Right kidney (tissue), 1 donor: ENCODE data around the gene PARP3.

Experiments used
- DNase-seq: peaks from one replicate; pipeline ENCODE4 v3.0.0-alpha.2; 2016

PARP3 gene

DNA sequence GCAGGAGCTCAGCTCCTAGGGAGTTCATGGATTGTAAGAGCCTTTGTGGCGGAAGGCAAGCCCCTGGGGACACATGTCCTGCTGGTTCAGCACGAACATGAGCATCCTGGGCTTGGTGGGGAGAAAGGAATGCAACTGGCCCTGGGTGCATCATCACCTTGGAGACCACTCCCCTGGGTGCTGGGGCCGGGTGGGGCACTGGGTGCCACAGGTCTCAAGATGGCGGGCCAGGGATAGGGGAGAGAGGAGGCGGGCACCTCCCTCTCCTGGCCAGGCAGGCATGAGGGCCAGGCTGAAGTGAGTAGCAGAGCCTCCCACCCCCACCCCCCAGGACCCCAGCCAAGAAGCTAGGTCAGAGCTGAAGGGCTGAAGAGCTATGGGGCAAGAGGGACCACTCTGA lies 24.3 kb downstream of the PARP3 start:
- DNase-seq = no peak

DNA sequence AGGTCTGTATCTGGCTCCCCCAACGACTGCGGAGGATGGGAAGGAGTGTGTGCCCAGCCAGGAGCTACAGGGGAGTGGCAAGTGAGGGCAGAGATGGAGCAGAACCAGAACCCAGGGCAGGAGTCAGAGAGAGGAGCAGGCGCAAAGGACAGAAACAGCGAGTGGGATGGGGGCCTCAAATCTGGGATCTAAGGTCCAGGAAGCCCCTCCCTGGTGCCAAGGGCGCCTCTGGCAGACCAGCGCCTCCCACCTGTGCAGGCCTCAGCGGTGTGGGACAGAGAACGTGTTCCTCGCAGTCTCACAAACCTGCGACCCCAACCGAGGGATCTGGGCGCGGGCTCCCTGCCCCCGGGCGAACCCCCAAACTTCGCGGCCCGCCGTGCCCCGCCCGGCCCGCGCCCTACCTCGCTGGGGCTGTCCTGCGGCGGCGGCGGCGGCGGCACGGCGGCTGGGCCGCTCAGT lies 24.8 kb downstream of the PARP3 start:
- DNase-seq = peak; percentile 57

DNA sequence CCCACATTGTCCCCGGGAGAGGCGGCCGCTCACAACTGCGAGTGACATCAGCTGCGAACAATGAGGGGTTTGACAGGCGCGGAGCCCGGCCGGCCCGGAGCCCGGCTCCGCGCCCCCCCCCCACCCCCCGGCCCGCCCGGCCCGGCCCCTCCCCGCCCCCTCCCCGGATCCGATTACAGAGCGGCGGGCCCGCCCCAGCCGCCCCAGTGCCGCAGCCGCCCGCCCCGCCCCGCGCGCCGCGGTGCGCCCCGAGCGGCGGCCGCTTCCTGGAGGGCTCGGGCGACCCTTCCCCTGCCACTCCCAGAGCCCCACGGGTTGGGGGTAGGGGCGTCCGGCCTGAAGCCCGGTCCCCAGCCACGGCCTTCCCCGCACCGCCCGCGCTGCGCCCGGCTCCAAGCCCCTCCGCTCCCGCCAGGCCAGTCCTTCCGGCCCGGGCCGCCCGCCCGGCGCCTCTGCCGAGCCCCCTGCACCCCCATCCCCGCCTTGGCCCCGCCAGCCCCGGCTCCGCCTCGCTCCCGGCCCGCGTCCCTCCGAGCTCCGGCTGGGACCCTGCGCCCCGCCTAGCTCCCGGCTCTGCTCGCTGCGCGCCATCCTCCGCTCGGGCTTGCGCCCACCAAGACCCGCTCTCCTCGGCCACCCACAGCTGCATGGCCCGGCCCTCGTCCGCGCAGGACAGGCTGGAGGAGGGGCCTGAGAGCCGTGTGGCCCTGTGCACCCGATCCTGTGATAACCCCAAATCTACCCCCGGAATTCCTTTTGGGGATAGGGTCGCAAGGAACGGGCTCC lies 25.4 kb downstream of the PARP3 start, which contains the start of gene PCBP4:
Gene PCBP4 (minus strand): TSS at position 71 of the 786 bp plus-strand sequence. CDS start 6,214 bp downstream, outside the sequence.
- peak; percentile 79 for DNase-seq

DNA sequence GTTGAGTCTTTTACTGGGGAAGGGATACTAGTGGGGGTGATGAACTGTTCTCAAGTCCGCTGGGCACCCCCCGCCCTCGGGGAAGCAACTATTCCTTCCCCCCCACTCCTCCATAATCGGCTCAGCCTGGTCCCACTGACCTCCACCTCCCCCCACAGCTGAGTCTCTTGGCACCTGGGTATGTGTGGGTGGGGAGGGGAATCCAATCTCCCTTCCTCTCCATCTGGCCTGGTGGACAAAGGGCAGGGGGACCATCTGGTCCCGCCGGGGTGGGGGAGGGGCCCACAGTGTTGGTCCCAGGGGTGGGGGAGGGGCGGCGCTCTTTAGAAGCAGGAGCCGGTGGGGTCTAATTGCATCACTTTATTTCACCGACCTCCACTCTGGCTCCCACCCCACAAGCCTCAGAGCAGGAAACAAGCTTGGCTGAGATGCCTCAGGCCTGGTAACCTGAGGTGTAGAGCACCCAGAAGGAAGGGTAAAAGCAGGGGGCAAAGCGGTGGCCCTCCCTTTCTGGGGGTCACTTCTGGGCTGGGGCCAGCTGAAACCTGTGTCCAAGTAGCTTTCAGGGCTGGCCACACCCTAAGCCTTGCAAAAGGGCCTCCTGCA lies 26.1 kb downstream of the PARP3 start:
- no peak for DNase-seq

DNA sequence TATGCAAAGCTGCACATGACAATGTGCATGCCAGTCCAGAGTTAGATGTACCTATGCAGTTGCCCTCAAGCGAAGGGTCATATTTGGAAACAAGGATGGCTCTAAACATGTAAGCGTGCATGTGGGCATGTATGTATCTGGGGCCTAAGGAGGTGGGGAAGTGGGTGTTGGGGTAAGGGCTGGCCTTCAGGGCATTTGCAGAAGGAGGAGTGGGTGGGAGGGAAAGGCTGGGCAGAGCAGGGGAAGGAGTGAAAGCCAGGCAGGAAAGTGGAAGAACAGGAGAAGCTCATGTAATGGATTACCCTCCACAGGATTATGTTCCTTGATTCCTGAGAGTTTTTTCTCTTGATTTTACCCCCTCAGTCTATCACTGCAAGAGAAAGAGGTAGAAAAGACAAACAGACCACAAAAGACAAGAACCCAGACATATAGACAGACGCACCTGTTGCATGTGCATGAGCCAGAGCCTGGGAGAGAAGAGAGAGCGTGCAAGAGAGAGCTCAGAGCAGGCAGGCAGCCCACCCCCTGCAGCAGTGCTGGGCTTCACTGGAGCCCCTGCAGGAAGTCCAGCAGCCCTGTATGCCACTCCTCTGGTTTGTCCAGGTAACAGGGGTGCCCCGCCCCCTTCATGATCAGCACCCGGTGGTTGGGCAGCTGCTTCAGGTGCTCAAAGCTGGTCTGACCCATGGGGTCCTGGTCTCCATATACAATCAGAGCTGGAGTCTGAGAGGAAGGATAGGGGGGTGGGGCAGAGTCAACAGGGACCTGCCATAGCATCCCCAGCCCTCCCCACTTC lies 26.9 kb downstream of the PARP3 start:
- no peak for DNase-seq

DNA sequence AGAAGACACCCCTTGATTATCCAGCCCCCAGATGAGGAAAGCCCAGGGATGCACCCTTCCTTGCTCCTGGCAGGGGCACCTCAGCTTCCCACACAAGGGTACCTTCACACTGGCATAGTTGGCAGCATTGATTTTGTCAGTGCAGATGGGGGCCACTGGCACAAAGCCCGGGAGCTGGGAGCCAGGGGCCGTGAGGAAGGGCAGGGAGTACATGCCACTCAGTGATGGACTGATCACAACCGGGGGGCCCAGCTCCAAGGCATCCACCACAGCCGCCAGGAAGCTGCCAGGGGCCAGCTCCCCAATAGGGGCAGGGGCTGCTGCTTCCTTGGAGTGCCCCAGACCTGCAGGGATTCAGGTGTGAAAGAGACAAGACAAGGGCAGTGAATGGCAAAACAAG lies 27.7 kb downstream of the PARP3 start:
- no peak for DNase-seq

DNA sequence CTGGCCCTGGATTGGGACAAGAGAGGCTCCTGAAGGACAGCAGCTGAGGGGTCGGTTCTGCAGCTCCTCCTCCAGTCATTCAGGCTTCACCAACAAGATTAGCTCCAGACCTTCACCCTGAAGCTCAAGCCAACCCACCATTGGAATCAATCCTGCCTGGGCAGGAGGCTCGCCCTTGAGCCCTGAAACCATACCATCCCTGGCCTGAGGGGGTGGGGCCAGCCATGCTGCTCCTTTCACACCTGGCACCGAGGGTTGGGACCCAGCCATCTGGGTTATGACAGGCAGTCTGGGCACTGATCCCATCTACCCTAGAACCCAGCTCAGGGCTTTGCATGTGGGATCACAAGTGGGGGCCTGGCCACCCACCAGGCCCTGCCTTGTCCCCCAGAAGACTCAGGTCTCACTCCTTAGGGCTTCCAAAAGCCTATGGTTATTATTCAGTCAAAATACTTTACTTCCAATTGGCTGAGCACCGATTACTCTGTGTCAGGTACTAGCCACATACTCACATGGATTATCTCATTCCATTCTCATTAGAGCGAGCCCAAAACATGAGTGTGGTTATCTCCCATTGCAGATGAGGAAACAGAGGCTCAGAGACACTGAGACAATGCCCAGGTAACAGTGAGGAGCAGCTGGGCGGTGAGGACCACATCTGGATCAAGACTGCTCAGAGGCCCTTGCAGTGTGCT lies 28.6 kb downstream of the PARP3 start:
- no peak for DNase-seq

DNA sequence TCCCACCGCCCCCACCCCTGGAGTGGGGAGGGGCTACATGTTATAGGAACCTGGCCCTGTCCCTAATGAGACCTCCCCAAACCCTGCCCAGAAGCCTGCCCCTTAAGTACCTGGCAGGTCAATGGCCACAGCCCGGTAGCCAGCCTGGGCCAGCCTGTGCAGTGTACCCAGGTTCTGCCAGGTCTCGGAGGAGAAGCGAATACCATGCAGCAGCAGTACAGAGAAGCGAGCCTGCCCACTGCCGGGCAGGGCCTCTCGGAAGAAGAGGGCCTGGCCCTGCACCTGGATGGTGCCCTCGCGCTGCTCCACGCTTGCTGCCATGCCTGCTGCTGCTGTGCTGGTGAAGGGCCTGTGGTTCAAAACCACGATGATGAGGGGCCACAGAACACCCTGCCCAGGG lies 29.2 kb downstream of the PARP3 start:
- no peak for DNase-seq

DNA sequence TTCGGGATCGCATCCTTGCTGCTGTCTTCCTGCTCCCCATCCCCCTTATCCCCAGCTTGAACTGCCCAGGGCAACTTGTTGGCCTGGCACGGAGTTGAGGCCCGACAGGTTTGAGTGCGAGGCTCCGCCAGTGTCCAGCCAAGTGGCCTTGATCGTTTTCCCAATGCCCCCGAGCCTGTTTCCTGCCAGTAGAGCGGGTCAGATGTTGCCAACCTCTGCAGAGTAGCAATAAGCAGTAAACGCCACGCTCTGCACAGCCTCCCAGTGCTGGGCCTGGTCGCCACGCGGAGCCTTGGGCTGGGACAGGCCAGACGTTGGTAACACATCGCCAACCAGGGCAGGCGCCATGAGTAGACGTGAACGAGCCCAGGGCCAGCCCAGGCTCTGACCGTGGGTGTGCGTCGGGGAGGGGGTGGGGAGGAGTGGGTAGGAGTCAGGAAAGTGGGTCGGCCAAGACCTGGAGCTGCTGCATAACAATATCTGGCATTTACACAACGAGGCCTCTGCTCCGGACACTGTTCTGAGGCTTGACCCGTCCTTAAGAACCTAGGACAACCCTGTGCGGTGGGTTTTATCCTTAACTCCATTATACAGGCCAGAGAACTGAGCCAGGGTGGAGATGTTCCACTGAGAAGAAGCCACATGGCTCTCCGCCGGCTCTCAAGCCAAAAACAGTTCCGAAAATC lies 32.3 kb downstream of the PARP3 start:
- no peak for DNase-seq

DNA sequence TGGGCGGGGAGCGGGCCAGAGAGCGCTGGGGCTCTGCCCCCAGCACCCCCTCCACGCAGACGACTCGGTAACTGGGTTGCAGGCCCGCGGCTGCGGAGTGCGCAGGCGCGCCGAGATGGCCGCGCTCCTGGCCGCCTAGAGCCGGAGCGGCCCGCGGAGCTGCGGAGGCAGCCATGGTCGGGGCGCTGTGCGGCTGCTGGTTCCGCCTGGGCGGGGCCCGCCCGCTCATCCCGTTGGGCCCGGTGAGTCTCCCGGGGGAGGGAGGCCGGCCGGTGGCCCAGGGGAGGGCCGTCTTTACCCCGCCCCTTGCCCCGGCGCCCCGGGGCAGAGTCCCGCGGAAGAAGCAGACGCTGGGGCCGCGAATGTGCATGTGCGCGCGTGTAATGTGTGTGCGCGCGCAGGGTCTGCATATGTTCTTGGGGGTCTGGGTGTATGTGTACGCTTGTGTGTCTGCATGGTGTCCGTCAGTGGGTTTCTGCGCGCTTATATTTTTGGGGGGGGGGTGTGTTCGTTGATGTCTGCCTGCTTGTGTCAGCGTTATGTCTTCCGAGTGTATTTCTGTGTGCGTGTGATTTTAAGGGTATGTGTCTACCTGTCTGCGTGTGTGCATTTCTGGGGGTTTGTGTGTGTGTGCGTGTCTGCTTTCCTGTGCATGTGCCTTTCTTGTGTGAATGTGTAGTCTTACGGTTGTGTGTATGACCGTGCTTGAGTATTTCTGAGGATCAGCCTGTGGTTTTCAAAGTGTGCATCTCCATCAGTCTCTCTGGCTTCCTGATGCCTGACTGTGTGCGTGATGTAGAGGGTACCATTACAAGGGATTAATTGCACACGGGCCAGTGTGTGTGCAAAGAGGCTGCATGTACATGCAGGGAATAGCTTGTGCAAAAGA lies 33.0 kb downstream of the PARP3 start, which contains the start of gene ABHD14A:
Gene ABHD14A (plus strand): TSS at position 102 of the 889 bp plus-strand sequence. CDS start 72 bp downstream, at position 174.
- peak; percentile 93 for DNase-seq

DNA sequence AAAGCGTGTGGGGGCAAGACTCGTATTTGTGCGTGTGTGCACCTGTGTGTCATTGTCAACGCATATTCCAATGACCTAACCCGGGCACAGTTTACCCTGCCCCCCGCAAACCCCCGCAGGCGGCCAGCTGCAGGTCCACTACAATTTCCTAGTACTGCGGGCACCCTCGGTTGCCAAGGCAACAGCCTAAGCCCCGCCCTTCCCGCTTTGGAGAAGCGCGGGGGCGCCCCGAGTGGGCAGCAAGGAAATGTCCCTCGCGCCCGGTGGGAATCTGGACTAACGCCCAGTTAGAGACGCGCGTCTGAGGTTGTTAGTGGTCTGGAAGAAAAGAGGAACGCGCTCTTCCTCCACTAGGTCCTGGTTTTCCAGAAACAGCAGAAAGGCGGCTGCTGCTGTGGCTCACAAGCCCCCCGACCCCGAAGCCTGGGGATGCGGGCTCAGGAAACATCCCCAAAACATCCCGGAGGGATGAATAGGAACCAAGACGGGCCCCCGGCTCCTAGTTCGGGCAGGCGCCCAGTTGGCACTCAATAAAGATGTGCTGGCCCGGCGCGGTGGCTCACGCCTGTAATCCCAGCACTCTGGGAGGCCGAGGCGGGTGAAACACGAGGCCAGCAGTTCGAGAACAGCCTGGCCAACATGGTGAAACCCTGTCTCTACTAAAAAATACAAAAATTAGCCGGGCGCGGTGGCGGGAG lies 33.8 kb downstream of the PARP3 start:
- DNase-seq = peak; percentile 70

DNA sequence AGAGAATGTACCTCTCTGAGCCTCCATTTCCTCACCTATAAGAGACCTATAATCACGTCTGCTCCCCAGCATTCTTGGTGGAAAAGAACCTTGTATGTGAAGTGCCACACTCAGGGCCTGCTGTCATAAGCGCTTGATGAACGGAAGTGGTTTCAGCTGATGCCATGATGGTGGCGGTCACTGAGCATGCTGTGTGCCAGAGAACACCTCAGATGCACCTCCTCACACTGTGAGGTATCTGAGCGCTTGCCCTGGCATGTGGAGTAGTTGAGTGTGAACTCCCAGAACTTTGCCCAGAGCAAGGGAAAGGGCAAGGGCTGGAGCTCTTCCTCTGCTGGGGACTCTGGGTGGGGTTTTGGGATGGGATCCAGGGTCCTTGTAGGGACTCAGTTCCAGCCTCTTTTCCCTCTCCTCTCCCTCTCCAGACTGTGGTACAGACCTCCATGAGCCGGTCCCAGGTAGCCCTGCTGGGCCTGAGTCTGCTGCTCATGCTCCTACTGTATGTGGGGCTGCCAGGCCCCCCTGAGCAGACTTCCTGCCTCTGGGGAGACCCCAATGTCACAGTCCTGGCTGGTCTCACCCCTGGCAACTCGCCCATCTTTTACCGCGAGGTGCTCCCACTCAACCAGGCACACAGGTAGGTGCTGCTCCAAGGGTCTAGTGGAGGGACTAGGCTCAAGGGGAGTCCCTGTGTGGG lies 35.4 kb downstream of the PARP3 start:
- DNase-seq = no peak

DNA sequence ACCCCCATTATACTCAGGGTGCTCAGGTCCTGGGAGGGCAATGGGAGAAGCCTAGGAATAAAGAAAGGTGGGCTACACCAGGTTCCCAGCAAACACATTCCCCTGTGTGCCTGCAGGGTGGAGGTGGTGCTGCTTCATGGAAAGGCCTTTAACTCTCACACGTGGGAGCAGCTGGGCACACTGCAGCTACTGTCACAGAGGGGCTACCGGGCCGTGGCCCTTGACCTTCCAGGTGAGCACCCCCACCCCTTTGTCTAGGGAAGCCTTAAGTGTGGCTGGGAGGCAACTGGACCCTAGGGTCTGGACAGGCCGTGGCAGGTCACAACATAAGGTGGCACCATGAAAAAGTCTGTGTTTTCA lies 36.0 kb downstream of the PARP3 start:
- DNase-seq = no peak

DNA sequence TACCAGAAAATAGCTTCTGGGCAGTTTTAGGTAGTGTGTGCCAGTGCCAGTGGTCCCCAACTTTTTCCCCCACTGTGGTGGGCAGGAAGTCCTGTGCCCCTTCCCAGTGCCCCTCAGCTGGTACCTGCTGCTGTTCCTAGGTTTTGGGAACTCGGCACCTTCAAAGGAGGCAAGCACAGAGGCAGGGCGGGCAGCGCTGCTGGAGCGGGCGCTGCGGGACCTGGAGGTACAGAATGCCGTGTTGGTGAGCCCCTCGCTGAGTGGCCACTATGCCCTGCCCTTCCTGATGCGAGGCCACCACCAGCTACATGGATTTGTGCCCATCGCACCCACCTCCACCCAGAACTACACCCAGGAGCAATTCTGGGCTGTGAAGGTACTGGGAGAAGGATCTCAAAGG lies 38.1 kb downstream of the PARP3 start:
- no peak for DNase-seq

DNA sequence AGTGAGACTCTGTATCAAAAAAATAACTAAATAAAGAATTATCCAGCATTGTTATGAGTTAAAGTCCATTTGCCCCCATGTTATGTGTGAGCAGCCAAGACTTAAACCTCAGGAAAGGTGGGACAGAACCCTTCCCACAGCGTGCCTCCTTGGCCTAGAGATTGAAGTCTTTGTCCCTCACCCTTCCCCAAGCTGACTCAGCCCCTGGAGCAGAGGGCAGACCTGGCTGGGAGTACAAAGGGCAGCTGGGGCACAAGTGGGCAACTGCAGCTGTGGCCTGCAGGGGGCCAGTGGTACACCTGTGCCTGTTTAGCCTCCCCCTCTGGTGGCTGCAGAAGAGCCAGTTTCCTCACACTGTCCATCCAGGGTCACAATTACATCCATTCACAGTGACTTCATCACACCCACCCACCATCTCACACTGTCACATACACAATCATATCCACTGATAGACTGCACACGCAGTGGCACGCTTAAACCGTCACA lies 40.2 kb downstream of the PARP3 start:
- DNase-seq = no peak

DNA sequence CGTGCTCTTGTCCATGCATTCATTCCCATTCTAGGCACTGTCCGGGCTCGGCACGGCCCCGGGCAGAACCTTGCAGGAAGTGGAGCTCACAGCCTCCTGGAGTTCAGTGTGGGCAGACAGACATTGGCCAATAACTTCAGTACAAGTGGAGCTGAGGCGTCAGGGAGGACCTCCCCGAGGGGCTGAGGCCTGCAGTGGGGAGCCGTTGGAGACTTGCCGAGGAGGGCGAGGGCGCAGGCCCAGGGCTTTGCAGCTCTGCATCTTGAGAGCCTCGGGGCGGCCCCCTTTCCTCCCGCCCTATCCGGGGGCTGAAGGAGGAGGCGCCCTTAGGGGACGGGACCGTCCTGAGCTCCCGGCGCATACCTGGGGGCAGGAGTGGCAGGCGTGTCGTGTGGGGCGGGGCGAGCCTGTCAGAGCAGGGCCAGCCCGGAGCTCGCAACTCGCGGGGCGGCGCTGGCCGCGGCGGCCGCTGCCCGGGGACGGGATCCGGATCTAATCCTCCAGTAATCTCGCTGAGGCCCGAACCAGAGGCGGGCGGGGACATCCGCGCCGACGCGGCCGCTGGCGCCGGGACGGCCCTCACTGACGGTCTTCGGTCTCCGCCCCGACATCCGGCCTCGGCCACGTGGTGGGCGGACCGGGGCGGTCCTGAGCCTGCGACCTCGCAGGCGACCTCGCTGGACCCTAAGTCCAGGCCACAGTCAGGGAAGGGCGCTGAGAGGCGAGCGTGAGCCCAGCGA lies 40.8 kb downstream of the PARP3 start, which contains the start of gene ACY1:
Gene ACY1 (plus strand): TSS at position 698 of the 740 bp plus-strand sequence. CDS start 530 bp downstream, outside the sequence.
- peak; percentile 93 for DNase-seq

DNA sequence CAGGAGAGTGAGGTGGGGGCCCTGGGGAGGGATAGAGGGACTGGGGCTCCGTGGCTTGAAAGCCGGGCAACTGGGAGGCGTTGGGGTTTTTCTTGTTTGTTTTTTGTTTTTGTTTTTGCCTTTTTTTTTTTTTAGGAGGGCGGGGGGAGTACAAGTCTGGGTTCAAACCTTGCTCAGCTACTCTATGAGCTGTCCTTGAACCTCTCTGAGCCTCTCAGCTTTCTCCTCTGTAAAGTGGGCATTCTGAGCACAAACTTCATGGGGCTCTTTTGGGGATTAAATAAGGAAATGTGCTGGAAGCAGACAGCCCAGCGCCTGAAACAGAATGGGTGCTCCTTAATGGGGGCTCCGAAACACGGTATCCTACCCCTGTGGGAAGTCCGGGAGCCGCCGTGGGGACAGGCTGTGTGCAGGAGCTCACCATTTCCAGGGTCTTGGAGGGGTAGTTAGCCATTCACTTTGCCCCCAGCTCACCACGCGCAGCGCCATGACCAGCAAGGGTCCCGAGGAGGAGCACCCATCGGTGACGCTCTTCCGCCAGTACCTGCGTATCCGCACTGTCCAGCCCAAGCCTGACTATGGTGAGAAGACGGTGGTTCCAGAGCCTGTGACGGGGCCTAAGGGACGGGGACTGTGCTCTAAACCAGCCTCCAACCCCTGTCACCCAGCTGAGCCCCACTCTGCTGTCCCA lies 41.6 kb downstream of the PARP3 start:
- no peak for DNase-seq

DNA sequence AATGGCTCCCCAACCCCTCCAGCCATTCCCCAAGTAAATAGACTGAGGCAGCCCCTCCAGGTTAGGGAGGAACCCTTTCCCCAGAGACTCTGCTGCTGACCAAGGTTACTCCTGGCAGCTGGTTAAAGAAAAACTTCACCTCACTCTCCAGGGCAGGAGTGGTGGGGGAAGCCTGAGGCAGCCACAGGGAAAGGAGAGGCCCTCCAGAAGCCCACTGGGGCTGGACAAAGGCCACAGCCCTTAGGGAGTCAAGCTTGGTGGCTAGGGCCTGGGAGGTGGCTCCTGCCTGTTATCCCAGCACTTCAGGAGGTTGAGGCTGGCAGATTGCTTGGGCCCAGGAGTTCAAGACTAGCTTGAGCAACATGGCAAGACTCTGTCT lies 42.1 kb downstream of the PARP3 start:
- DNase-seq = no peak
